GM19099 (cell line): ENCODE data around the gene RAB40B.

Source experiments
- POLR2A ChIP-seq: IDR thresholded peaks from 3 replicates; pipeline ENCODE4 v1.6.1; 2011; ENCODE audit warnings: low read depth; ENCODE audit not compliant: insufficient read length; ENCODE audit errors: extremely low read depth

Gene RAB40B

GRCh38 chr17:82703935-82704865 is 5.7 kb upstream of the RAB40B start:
- no peak for TF ChIP-seq POLR2A

- no peak for TF ChIP-seq POLR2A
These were observed 4.7 kb upstream of the RAB40B start for GRCh38 chr17:82703036-82703745.

- no peak for TF ChIP-seq POLR2A
These were observed 3.9 kb upstream of the RAB40B start for GRCh38 chr17:82702231-82702927.

- TF ChIP-seq POLR2A, result no peak
These were observed 1.1 kb upstream of the RAB40B start for GRCh38 chr17:82699551-82699950.

GRCh38 chr17:82698974-82699442 is 510 bp upstream of the RAB40B start:
- no peak for TF ChIP-seq POLR2A

GRCh38 chr17:82697808-82698064 is 762 bp downstream of the RAB40B start:
- TF ChIP-seq POLR2A, result no peak

GRCh38 chr17:82696916-82697807 is 1.3 kb downstream of the RAB40B start:
- TF ChIP-seq POLR2A, result no peak

GRCh38 chr17:82696259-82696658 is 2.2 kb downstream of the RAB40B start:
- TF ChIP-seq POLR2A, result no peak

- TF ChIP-seq POLR2A, result no peak
These were observed 3.9 kb downstream of the RAB40B start for GRCh38 chr17:82694647-82695046.

- TF ChIP-seq POLR2A, result no peak
These were observed 5.2 kb downstream of the RAB40B start for GRCh38 chr17:82693168-82693867.

- TF ChIP-seq POLR2A, result no peak
These were observed 6.2 kb downstream of the RAB40B start for GRCh38 chr17:82692268-82692667.

- no peak for TF ChIP-seq POLR2A
These were observed 6.8 kb downstream of the RAB40B start for GRCh38 chr17:82691714-82692113.

GRCh38 chr17:82690786-82691489 is 7.6 kb downstream of the RAB40B start:
- no peak for TF ChIP-seq POLR2A
